IMR-90 (cell line): Measurements from ENCODE around the gene SRSF5. TPM values are rescaled to one million over a fixed set of nuclear protein-coding genes. Genes with fewer than 3 reads are reported as not detected.

Experiments used
- ATAC-seq: fragments of 200-7000 bp; cut with Tn5 transposase; 2 replicates; pipeline ENCODE4 v1.9.1; 2020; ENCODE audit warnings: low read depth, mild to moderate bottlenecking, moderate library complexity
- BruUV-seq: library from RNA; stranded (reverse); fragments of 400-500 nt; replicated peaks from 2 replicates; lab custom pipeline; 2021; lab: Mats Ljungman, UMichigan
- CTCF ChIA-PET: fragments of 300-600 bp; formaldehyde crosslinking; extraction: SDS; loops from one replicate; lab custom pipeline; 2021; ENCODE audit warnings: antibody characterized with exemption; lab: Yijun Ruan, JAX
- POLR2A ChIA-PET: fragments of 300-600 bp; sonication (Branson Sonifier 250); formaldehyde crosslinking; loops from one replicate; lab custom pipeline; 2022; ENCODE audit warnings: antibody characterized with exemption; ENCODE audit not compliant: unreplicated experiment; lab: Charles Lee
- DNase-seq: peaks from one replicate; pipeline ENCODE4 v3.0.0; 2013
- H2AFZ ChIP-seq: replicated peaks from 2 replicates; pipeline ENCODE3; 2013; ENCODE audit warnings: low read length, mild to moderate bottlenecking; ENCODE audit not compliant: poor library complexity
- H2AK5ac ChIP-seq: 2 replicates; pipeline ENCODE4 v1.6.1; 2013; ENCODE audit warnings: low read depth, low read length, inconsistent platforms
- H2AK9ac ChIP-seq: replicated peaks from 2 replicates; pipeline ENCODE3; 2013; ENCODE audit warnings: mild to moderate bottlenecking, low read depth, low read length, moderate library complexity; ENCODE audit not compliant: poor library complexity
- H2BK120ac ChIP-seq: 2 replicates; pipeline ENCODE4 v1.6.1; 2013; ENCODE audit warnings: low read depth, low read length, inconsistent platforms
- H2BK15ac ChIP-seq: 3 replicates; pipeline ENCODE4 v1.6.1; 2013; ENCODE audit warnings: low read depth, low read length, inconsistent platforms
- H2BK20ac ChIP-seq: 2 replicates; pipeline ENCODE4 v1.6.1; 2013; ENCODE audit warnings: low read depth, mild to moderate bottlenecking, inconsistent platforms, low read length, moderate library complexity
- H2BK5ac ChIP-seq: 2 replicates; pipeline ENCODE4 v1.6.1; 2013; ENCODE audit warnings: mild to moderate bottlenecking, low read depth, low read length, inconsistent platforms; ENCODE audit not compliant: poor library complexity, severe bottlenecking
- H3K14ac ChIP-seq: replicated peaks from 2 replicates; pipeline ENCODE4 v1.6.1; 2013; ENCODE audit warnings: low read depth, low read length, inconsistent platforms
- H3K18ac ChIP-seq: 2 replicates; pipeline ENCODE4 v1.6.1; 2013; ENCODE audit warnings: low read depth, low read length, control low read depth
- H3K23ac ChIP-seq: 2 replicates; pipeline ENCODE4 v1.6.1; 2013; ENCODE audit warnings: low read depth, low read length, inconsistent platforms
- H3K27ac ChIP-seq: 2 replicates; pipeline ENCODE4 v1.5.1; 2013; ENCODE audit warnings: mild to moderate bottlenecking, control low read depth, low read length; ENCODE audit not compliant: insufficient read depth
- H3K27me3 ChIP-seq: 2 replicates; pipeline ENCODE4 v1.6.1; 2013; ENCODE audit warnings: low read length; ENCODE audit not compliant: control insufficient read depth, insufficient read depth
- H3K36me3 ChIP-seq: 2 replicates; pipeline ENCODE4 v1.6.1; 2013; ENCODE audit warnings: low read length, mixed read lengths; ENCODE audit not compliant: control insufficient read depth, insufficient read depth
- H3K4ac ChIP-seq: 2 replicates; pipeline ENCODE4 v1.6.1; 2013; ENCODE audit warnings: low read depth, low read length, inconsistent platforms
- H3K4me1 ChIP-seq: 2 replicates; pipeline ENCODE4 v1.6.1; 2013; ENCODE audit warnings: low read length, mixed read lengths; ENCODE audit not compliant: control insufficient read depth, insufficient read depth
- H3K4me2 ChIP-seq: 2 replicates; pipeline ENCODE4 v1.6.1; 2013; ENCODE audit warnings: low read depth, mild to moderate bottlenecking, control low read depth, low read length, moderate library complexity
- H3K4me3 ChIP-seq: 2 replicates; pipeline ENCODE4 v1.5.1; 2013; ENCODE audit warnings: low read depth, mild to moderate bottlenecking, control low read depth, low read length, moderate library complexity; ENCODE audit not compliant: insufficient read depth
- H3K56ac ChIP-seq: 2 replicates; pipeline ENCODE4 v1.6.1; 2013; ENCODE audit warnings: low read length, inconsistent platforms; ENCODE audit not compliant: insufficient read depth; ENCODE audit errors: extremely low read depth
- H3K79me1 ChIP-seq, 2 experiments: 2 replicates each; pipeline ENCODE4 v1.6.1; 2013; ENCODE audit warnings: low read length in 2 of 2, inconsistent platforms in 1 of 2, low read depth in 1 of 2
- H3K9ac ChIP-seq: 2 replicates; pipeline ENCODE4 v1.6.1; 2013; ENCODE audit warnings: low read depth, low read length, control low read depth
- H3K9me1 ChIP-seq: 2 replicates; pipeline ENCODE4 v1.6.1; 2013; ENCODE audit warnings: low read length, inconsistent platforms; ENCODE audit not compliant: insufficient read depth
- H3K9me3 ChIP-seq: 2 replicates; pipeline ENCODE4 v1.6.1; 2013; ENCODE audit warnings: low read length; ENCODE audit not compliant: control insufficient read depth, insufficient read depth
- H4K20me1 ChIP-seq: 2 replicates; pipeline ENCODE4 v1.6.1; 2013; ENCODE audit warnings: low read length, inconsistent platforms; ENCODE audit not compliant: insufficient read depth
- H4K5ac ChIP-seq: 2 replicates; pipeline ENCODE4 v1.6.1; 2013; ENCODE audit warnings: mild to moderate bottlenecking, low read depth, low read length, control low read depth
- H4K8ac ChIP-seq, 2 experiments: 2 replicates each; pipeline ENCODE4 v1.6.1; 2013; ENCODE audit warnings: low read depth in 2 of 2, low read length in 2 of 2, control low read depth in 1 of 2, inconsistent platforms in 1 of 2
- H4K91ac ChIP-seq: 2 replicates; pipeline ENCODE4 v1.6.1; 2013; ENCODE audit warnings: low read depth, low read length, inconsistent platforms; ENCODE audit not compliant: insufficient read depth
- BHLHE40 ChIP-seq: fragments of 150-350 bp; IDR thresholded peaks from 2 replicates; pipeline ENCODE4 v1.6.1; 2016; ENCODE audit warnings: mild to moderate bottlenecking, low read depth, low read length
- CHD1 ChIP-seq: IDR thresholded peaks from 2 replicates; pipeline ENCODE4 v1.6.1; 2012; ENCODE audit warnings: low read depth, low read length, improper control_type of control experiment
- FOS ChIP-seq: fragments of 150-350 bp; IDR thresholded peaks from 2 replicates; pipeline ENCODE4 v1.6.1; 2016; ENCODE audit warnings: low read depth, low read length
- MXI1 ChIP-seq: IDR thresholded peaks from 2 replicates; pipeline ENCODE4 v1.6.1; 2012; ENCODE audit warnings: low read depth, mild to moderate bottlenecking, low read length, moderate library complexity, borderline replicate concordance
- NFE2L2 ChIP-seq: fragments of 150-350 bp; IDR thresholded peaks from 2 replicates; pipeline ENCODE4 v1.6.1; 2016; ENCODE audit warnings: low read depth, mild to moderate bottlenecking, low read length
- RCOR1 ChIP-seq: IDR thresholded peaks from 2 replicates; pipeline ENCODE4 v1.6.1; 2012; ENCODE audit warnings: mild to moderate bottlenecking, low read length, improper control_type of control experiment; ENCODE audit not compliant: insufficient replicate concordance
- SMC3 ChIP-seq: fragments of 150-350 bp; IDR thresholded peaks from 2 replicates; pipeline ENCODE4 v1.6.1; 2016; ENCODE audit warnings: low read depth, mild to moderate bottlenecking, antibody characterized with exemption, low read length, moderate library complexity
- dilution Hi-C: fragments of 300-500 bp; cut with HindIII; formaldehyde crosslinking; loops from one replicate; pipeline ENCODE4 v1.14.3; 2018; ENCODE audit warnings: low sequenced_read_pairs; ENCODE audit not compliant: unreplicated experiment
- in situ Hi-C: fragments of 300-500 bp; cut with MboI; formaldehyde crosslinking; loops from 3 replicates; pipeline ENCODE4 v1.14.3; 2019; ENCODE audit warnings: low sequenced_read_pairs, inconsistent platforms, mixed read lengths
- intact Hi-C: fragments of 100-400 bp; cut with micrococcal nuclease; formaldehyde crosslinking; loops from 2 replicates; pipeline ENCODE4 v1.10.0; 2022
- polyA plus RNA-seq, 3 experiments: library from polyadenylated mRNA; depleted of rRNA; stranded (reverse); fragments of >200 nt; gene quantifications; 2 replicates each; pipeline ENCODE4 v1.2.3, GENCODE V29; 2012; ENCODE audit warnings: low replicate concordance in 1 of 3
- total RNA-seq: library from RNA; depleted of rRNA; stranded (reverse); fragments of >200 nt; gene quantifications from 2 replicates; pipeline ENCODE4 v1.2.3, GENCODE V29; 2012
- TF ChIP-seq, protein P1 (sequence below): conservative IDR thresholded peaks from 2 replicates; pipeline ENCODE4 v1.5.1; 2012; ENCODE audit warnings: mild to moderate bottlenecking, low read depth, low read length, improper control_type of control experiment

The SRSF5 gene
- total and polyA plus RNA-seq, 2 of the 4 experiments (the other 2 are of a cell fraction) = 29.4 to 229 TPM

DNA sequence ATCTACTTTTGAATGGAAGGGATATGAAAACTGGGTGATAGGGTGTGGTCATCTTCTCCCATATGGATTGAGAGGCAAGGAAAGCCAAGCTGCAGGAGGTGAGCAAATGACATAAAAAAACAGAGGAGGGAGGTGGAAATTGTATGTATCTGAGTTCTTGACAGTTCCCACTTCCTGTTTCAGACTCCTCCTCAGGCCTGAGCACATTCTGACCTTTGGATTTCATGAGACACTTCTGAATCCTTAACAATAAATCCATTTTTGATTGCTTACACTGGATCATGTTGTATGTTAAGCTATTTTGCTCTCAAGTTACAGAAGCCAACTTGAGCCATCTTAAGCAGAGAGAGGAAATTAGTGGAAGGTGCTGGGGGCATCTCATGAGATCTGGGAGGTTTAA is 11.6 kb upstream of the SRSF5 start:
- DNase-seq (no peak), ATAC-seq (no peak)
- TF ChIP-seq FOS (no peak), SMC3 (no peak), RCOR1 (no peak), NFE2L2 (no peak), MXI1 (no peak), BHLHE40 (no peak), CHD1 (no peak)
- TF ChIP-seq, protein P1, sequence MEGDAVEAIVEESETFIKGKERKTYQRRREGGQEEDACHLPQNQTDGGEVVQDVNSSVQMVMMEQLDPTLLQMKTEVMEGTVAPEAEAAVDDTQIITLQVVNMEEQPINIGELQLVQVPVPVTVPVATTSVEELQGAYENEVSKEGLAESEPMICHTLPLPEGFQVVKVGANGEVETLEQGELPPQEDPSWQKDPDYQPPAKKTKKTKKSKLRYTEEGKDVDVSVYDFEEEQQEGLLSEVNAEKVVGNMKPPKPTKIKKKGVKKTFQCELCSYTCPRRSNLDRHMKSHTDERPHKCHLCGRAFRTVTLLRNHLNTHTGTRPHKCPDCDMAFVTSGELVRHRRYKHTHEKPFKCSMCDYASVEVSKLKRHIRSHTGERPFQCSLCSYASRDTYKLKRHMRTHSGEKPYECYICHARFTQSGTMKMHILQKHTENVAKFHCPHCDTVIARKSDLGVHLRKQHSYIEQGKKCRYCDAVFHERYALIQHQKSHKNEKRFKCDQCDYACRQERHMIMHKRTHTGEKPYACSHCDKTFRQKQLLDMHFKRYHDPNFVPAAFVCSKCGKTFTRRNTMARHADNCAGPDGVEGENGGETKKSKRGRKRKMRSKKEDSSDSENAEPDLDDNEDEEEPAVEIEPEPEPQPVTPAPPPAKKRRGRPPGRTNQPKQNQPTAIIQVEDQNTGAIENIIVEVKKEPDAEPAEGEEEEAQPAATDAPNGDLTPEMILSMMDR = no peak
- no peak overlapping the region for H2AFZ ChIP-seq
- no peak overlapping the region for H3K4ac ChIP-seq
- in situ Hi-C loops (no loop called here), intact Hi-C loops (no loop called here), dilution Hi-C loops (no loop called here)
- H3K18ac ChIP-seq = no peak overlapping the region
- H3K4me3 ChIP-seq = no peak overlapping the region
- H3K4me2 ChIP-seq = no peak overlapping the region
- no peaks in the 10 kb centered on the region for H3K79me1 ChIP-seq
- BruUV-seq = no TSS peak
- no peak overlapping the region for H3K9ac ChIP-seq
- no peak overlapping the region for H2BK120ac ChIP-seq
- H2AK5ac ChIP-seq = no peak overlapping the region
- H3K23ac ChIP-seq = no peak overlapping the region
- H3K36me3 ChIP-seq = no peaks in the 10 kb centered on the region
- no peaks in the 10 kb centered on the region for H3K9me3 ChIP-seq
- ChIA-PET CTCF (no interaction called here), POLR2A (no interaction called here)
- no peak overlapping the region for H2BK20ac ChIP-seq
- H3K27me3 ChIP-seq = peaks cover 2% of the 10 kb centered on the region; the same call in 1 of the 2 replicates
- H3K56ac ChIP-seq = no peak overlapping the region
- no peak overlapping the region for H3K27ac ChIP-seq
- no peak overlapping the region for H3K14ac ChIP-seq
- no peak overlapping the region for H4K8ac ChIP-seq
- H3K9me1 ChIP-seq = no peaks in the 10 kb centered on the region
- no peak overlapping the region for H2AK9ac ChIP-seq
- no peak overlapping the region for H4K5ac ChIP-seq
- H2BK5ac ChIP-seq = no peak overlapping the region
- H2BK15ac ChIP-seq = no peak overlapping the region
- peaks cover 1% of the 10 kb centered on the region; the same call in 1 of the 2 replicates for H3K4me1 ChIP-seq
- H4K20me1 ChIP-seq = no peaks in the 10 kb centered on the region
- no peak overlapping the region for H4K91ac ChIP-seq
